Adrenal gland (tissue), 5 donors: ENCODE data around the gene INS.

ENCODE experiments used
- POLR2A ChIP-seq, 2 donors: fragments of 450-650 bp; IDR thresholded peaks; one replicate each; pipeline ENCODE4 v1.6.1; 2017; ENCODE audit warnings: antibody characterized with exemption in 2 of 2, mild to moderate bottlenecking in 2 of 2, moderate library complexity in 1 of 2
- TF ChIP-seq, protein P1 (sequence below), 6 experiments: fragments of 450-650 bp in 4 of 6; fragments of 200-600 bp in 2 of 6; sonication (generic) in 1 of 6; IDR thresholded peaks; 1 replicate in 5 of 6; 2 replicates in 1 of 6; pipeline versions ENCODE4 v1.5.1 to v1.8.0; 2016 to 2021; ENCODE audit warnings: antibody characterized with exemption in 6 of 6, mild to moderate bottlenecking in 2 of 6, moderate library complexity in 1 of 6
- donor health status: DM: no; HTN: no; CAD: no.

DNA sequence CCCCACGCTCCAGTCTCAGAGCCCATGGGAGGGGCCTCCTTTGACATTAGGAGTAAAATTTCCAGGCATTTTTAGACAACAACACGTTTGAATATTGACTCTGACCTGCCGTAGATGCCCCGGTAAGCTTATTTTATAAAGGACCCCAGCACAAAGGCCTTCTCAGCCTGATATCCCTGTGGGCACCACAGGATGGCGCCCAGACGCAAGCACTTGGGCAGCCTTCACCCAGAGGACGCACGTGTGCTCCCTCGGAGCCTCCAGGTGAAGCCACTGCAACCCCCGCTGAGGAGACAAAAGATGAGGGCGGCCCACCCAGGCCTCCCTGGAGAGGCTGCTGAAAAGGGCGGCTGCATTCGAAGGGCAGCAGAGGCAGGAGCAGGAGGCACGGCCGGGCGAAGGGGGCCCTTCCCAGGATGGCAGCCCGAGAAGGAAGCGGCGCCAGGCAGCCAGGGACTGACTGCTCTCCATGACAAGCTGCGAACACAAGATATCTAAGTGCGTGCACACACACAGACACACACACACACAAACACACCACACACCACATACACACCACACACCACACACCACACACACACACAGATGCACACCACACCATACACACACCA is 25.8 kb upstream of the INS start:
- TF ChIP-seq, protein P1, sequence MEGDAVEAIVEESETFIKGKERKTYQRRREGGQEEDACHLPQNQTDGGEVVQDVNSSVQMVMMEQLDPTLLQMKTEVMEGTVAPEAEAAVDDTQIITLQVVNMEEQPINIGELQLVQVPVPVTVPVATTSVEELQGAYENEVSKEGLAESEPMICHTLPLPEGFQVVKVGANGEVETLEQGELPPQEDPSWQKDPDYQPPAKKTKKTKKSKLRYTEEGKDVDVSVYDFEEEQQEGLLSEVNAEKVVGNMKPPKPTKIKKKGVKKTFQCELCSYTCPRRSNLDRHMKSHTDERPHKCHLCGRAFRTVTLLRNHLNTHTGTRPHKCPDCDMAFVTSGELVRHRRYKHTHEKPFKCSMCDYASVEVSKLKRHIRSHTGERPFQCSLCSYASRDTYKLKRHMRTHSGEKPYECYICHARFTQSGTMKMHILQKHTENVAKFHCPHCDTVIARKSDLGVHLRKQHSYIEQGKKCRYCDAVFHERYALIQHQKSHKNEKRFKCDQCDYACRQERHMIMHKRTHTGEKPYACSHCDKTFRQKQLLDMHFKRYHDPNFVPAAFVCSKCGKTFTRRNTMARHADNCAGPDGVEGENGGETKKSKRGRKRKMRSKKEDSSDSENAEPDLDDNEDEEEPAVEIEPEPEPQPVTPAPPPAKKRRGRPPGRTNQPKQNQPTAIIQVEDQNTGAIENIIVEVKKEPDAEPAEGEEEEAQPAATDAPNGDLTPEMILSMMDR (IDR thresholded peaks at IDR 0.05) = peak; percentile 18 to 61 (median 40)
- TF ChIP-seq POLR2A (IDR thresholded peaks at IDR 0.05) = no peak
